ENCODE data around the gene KRT86.

DNA sequence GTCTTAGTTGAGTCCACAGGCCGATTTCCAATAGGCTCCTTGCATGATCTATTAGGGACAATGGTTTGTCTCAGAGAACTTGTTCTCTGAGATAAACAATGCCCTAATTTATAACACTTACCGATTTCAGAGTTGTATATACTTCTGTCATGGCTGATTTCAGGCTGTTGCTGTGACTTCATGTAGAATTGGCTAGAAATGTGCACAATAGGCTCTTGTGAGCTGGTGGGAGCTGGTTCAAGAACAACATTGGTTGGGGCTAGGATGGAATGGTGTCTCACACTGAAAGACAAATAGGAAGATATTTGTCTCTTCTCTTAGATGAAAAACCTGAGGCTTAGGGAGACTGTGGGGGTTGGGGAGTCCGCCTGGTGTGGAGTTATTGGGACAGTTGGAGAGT, 6.7 kb upstream of the KRT86 start:
- TF ChIP-seq, protein P1, sequence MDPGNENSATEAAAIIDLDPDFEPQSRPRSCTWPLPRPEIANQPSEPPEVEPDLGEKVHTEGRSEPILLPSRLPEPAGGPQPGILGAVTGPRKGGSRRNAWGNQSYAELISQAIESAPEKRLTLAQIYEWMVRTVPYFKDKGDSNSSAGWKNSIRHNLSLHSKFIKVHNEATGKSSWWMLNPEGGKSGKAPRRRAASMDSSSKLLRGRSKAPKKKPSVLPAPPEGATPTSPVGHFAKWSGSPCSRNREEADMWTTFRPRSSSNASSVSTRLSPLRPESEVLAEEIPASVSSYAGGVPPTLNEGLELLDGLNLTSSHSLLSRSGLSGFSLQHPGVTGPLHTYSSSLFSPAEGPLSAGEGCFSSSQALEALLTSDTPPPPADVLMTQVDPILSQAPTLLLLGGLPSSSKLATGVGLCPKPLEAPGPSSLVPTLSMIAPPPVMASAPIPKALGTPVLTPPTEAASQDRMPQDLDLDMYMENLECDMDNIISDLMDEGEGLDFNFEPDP (CRISPR knock-in tag; IDR thresholded peaks at IDR 0.05), result no peak
- TF ChIP-seq, protein P2, sequence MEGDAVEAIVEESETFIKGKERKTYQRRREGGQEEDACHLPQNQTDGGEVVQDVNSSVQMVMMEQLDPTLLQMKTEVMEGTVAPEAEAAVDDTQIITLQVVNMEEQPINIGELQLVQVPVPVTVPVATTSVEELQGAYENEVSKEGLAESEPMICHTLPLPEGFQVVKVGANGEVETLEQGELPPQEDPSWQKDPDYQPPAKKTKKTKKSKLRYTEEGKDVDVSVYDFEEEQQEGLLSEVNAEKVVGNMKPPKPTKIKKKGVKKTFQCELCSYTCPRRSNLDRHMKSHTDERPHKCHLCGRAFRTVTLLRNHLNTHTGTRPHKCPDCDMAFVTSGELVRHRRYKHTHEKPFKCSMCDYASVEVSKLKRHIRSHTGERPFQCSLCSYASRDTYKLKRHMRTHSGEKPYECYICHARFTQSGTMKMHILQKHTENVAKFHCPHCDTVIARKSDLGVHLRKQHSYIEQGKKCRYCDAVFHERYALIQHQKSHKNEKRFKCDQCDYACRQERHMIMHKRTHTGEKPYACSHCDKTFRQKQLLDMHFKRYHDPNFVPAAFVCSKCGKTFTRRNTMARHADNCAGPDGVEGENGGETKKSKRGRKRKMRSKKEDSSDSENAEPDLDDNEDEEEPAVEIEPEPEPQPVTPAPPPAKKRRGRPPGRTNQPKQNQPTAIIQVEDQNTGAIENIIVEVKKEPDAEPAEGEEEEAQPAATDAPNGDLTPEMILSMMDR (IDR thresholded peaks at IDR 0.05 in 2 of 3, conservative IDR thresholded peaks at IDR 0.05 in 1 of 3; ENCODE audit: insufficient read depth in 2 of 3, low read depth in 1 of 3, low read length in 3 of 3), result no peak
- TF ChIP-seq KLF1 (tag; IDR thresholded peaks at IDR 0.05), result no peak
- TF ChIP-seq NR2C2 (CRISPR knock-in tag; IDR thresholded peaks at IDR 0.05), result no peak
- TF ChIP-seq NR2C2 (tag; IDR thresholded peaks at IDR 0.05), result no peak
